GM12892 (cell line): ENCODE results near the gene SLC12A3.
A peak's percentile ranks its signal among the peaks of the same experiment; 100 is the strongest.

Source experiments
- DNase-seq: peaks from one replicate; pipeline ENCODE4 v3.0.0; 2011; ENCODE audit not compliant: insufficient read length
- FAIRE-seq: peaks from 2 replicates; lab custom pipeline; 2011; peaks lifted over from hg19 to GRCh38; lab: Jason Lieb, UNC
- POLR2A ChIP-seq: IDR thresholded peaks from 2 replicates; pipeline ENCODE4 v1.6.1; 2011; ENCODE audit warnings: low read depth, low read length, control low read depth
- POLR2AphosphoS5 ChIP-seq: IDR thresholded peaks from 2 replicates; pipeline ENCODE4 v1.6.1; 2011; ENCODE audit warnings: low read depth, low read length, control low read depth
- TAF1 ChIP-seq: IDR thresholded peaks from 2 replicates; pipeline ENCODE4 v1.6.1; 2011; ENCODE audit warnings: low read depth, mild to moderate bottlenecking, control low read depth, low read length, borderline replicate concordance

Gene SLC12A3

DNA sequence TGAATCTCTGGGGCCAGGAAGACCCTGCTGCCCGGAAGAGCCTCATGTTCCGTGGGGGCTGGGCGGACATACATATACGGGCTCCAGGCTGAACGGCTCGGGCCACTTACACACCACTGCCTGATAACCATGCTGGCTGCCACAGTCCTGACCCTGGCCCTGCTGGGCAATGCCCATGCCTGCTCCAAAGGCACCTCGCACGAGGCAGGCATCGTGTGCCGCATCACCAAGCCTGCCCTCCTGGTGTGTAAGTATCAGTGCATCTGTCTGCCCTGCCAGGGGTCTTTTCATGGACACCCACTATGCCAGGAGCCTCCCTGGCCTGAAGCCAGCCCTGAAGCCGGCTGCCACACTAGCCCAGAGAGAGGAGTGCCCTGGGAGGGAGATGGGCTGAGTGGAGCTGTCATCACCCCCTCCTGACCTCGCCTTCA is 96.9 kb downstream of the SLC12A3 start, which contains the start of gene CETP:
Gene CETP, plus strand, starts transcription at position 100 of the 431 bp plus-strand sequence. Its CDS starts 30 bp downstream, at position 130.
- FAIRE-seq (no peak), DNase-seq (no peak)
- TF ChIP-seq POLR2AphosphoS5 (no peak), POLR2A (no peak), TAF1 (no peak)

DNA sequence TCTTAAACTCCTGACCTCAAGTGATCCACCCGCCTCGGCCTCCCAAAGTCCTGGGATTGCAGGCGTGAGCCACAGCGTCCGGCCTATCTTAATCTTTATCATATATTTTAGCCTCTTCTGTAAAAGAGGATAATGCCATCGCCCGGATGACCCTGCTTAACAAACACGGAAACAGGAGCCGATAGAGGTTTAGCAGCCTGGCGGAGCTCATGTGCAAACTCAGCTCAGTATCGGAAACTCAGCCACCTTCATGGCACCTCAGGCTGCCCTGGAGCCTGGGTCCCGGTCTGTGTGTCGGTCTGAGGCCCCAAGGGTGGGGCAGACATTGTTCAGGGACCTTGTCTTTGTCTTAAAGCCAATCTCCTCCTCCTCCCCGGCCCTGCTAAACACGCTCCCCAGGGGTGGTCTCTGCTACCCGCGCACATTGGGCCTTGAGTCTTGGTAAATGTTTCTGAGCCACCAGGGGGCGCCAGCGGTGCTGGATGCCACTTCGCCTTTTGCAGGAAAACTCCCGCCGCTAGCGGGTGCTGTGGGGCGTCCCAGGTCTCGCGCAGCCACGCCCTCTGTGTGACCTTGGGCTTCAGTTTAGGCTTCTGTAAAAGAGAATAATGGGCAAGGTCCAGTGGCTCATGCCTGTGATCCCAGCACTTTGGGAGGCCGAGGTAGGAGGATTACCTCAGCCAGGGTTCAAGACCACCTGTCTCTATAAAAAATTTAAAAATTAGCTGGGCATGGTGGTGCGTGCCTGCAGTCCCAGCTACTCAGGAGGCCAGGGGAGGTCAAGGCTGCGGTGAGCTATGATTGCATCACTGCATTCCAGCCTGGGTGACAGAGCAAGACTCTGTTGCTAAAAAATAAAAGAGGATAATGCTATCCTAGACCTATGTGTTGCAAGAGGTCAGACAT is 99.5 kb downstream of the SLC12A3 start:
- peak; percentile 82 for FAIRE-seq
- no peak for TF ChIP-seq POLR2AphosphoS5
- no peak for TF ChIP-seq TAF1
- TF ChIP-seq POLR2A = no peak
- peak; percentile 79 for DNase-seq
